Measurements from ENCODE around the gene TMEM254. TPM values are rescaled to one million over a fixed set of nuclear protein-coding genes. Genes with fewer than 3 reads are reported as not detected.
A peak's percentile ranks its signal among the peaks of the same experiment; 100 is the strongest.
"Not testable (repeated sequence)": the region's sequence is repeated elsewhere in the genome, so short reads cannot be mapped to it uniquely, and the experiment has no call there.

TMEM254 gene
- total and polyA plus RNA-seq, 2 experiments from 2014 or later, result 17.1 to 29.6 TPM

GRCh38 chr10:80081801-80082750 lies 3.6 kb downstream of the TMEM254 start:
- TF ChIP-seq CTCF (IDR thresholded peaks at IDR 0.05; ENCODE audit: poor library complexity), result no peak
- no peak for TF ChIP-seq EZH2 (IDR thresholded peaks at IDR 0.05; ENCODE audit: borderline replicate concordance)
- no peak for TF ChIP-seq EZH2phosphoT487 (IDR thresholded peaks at IDR 0.05; ENCODE audit: low read depth, severe bottlenecking, unreplicated experiment)
- no peaks in the 10 kb centered on the region for H3K4me1 ChIP-seq (ENCODE audit: insufficient read depth)
- WGBS (ENCODE audit: low lambda C conversion rate, missing lambda C conversion rate), result 32% methylated on average over 5 of the region's 5 CpGs
- H3K9me2 ChIP-seq (replicated peaks; ENCODE audit: insufficient read depth), result no peaks in the 10 kb centered on the region
- no peaks in the 10 kb centered on the region for H3K36me3 ChIP-seq (replicated peaks; ENCODE audit: insufficient read depth, low read depth)
- H3K27ac ChIP-seq, result peak overlapping the region; percentile 2
- peaks cover 12% of the 10 kb centered on the region for H3K79me2 ChIP-seq
- DNase-seq (ENCODE audit: low spot score), result peak; percentile 62
- H3K27me3 ChIP-seq, result no peaks in the 10 kb centered on the region
- no peak overlapping the region for H3K4me2 ChIP-seq
- H3K9me3 ChIP-seq (ENCODE audit: low read depth), result no peaks in the 10 kb centered on the region
- H2AFZ ChIP-seq, result no peak overlapping the region
- no peaks in the 10 kb centered on the region for H4K20me1 ChIP-seq (ENCODE audit: insufficient read depth, poor library complexity, severe bottlenecking)
- no peak overlapping the region for H3K4me3 ChIP-seq

- Histone ChIP-seq H3K9me2 (replicated peaks; ENCODE audit: insufficient read depth) (no peaks in the 10 kb centered on the region), H3K4me3 (no peak overlapping the region), H3K36me3 (replicated peaks; ENCODE audit: insufficient read depth, low read depth) (no peaks in the 10 kb centered on the region), H3K4me1 (ENCODE audit: insufficient read depth) (no peaks in the 10 kb centered on the region), H3K9me3 (ENCODE audit: low read depth) (no peaks in the 10 kb centered on the region), H3K79me2 (no peaks in the 10 kb centered on the region), H2AFZ (no peak overlapping the region), H3K27me3 (no peaks in the 10 kb centered on the region), H3K4me2 (no peak overlapping the region), H4K20me1 (ENCODE audit: insufficient read depth, poor library complexity, severe bottlenecking) (no peaks in the 10 kb centered on the region), H3K27ac (no peak overlapping the region)
- DNase-seq (ENCODE audit: low spot score), result no peak
- WGBS (ENCODE audit: low lambda C conversion rate, missing lambda C conversion rate), result 94% methylated on average over 2 of the region's 2 CpGs
- TF ChIP-seq CTCF (IDR thresholded peaks at IDR 0.05; ENCODE audit: poor library complexity), result no peak
- no peak for TF ChIP-seq EZH2 (IDR thresholded peaks at IDR 0.05; ENCODE audit: borderline replicate concordance)
- TF ChIP-seq EZH2phosphoT487 (IDR thresholded peaks at IDR 0.05; ENCODE audit: low read depth, severe bottlenecking, unreplicated experiment), result no peak
Observed at GRCh38 chr10:80090121-80090520, 11.7 kb downstream of the TMEM254 start.

GRCh38 chr10:80094231-80094630 lies 15.8 kb downstream of the TMEM254 start:
- no peak for TF ChIP-seq CTCF (IDR thresholded peaks at IDR 0.05; ENCODE audit: poor library complexity)
- TF ChIP-seq EZH2 (IDR thresholded peaks at IDR 0.05; ENCODE audit: borderline replicate concordance), result no peak
- no peak for TF ChIP-seq EZH2phosphoT487 (IDR thresholded peaks at IDR 0.05; ENCODE audit: low read depth, severe bottlenecking, unreplicated experiment)
- no peaks in the 10 kb centered on the region for H3K9me2 ChIP-seq (replicated peaks; ENCODE audit: insufficient read depth)
- H2AFZ ChIP-seq, result no peak overlapping the region
- H3K79me2 ChIP-seq, result no peaks in the 10 kb centered on the region
- H3K27ac ChIP-seq, result peak overlapping the region; percentile 37
- no peak overlapping the region for H3K4me3 ChIP-seq
- H3K4me1 ChIP-seq (ENCODE audit: insufficient read depth), result no peaks in the 10 kb centered on the region
- no peak for DNase-seq (ENCODE audit: low spot score)
- H3K36me3 ChIP-seq (replicated peaks; ENCODE audit: insufficient read depth, low read depth), result no peaks in the 10 kb centered on the region
- H3K4me2 ChIP-seq, result no peak overlapping the region
- H4K20me1 ChIP-seq (ENCODE audit: insufficient read depth, poor library complexity, severe bottlenecking), result no peaks in the 10 kb centered on the region
- no peaks in the 10 kb centered on the region for H3K9me3 ChIP-seq (ENCODE audit: low read depth)
- whole genome bisulfite sequencing (ENCODE audit: low lambda C conversion rate, missing lambda C conversion rate), result 66% methylated on average over 2 of the region's 2 CpGs
- H3K27me3 ChIP-seq, result no peaks in the 10 kb centered on the region

- H3K36me3 ChIP-seq (replicated peaks; ENCODE audit: insufficient read depth, low read depth); H3K9me2 ChIP-seq (replicated peaks; ENCODE audit: insufficient read depth); H3K27me3 ChIP-seq; H2AFZ ChIP-seq; H3K4me1 ChIP-seq (ENCODE audit: insufficient read depth); H3K4me3 ChIP-seq; H3K9me3 ChIP-seq (ENCODE audit: low read depth); H4K20me1 ChIP-seq (ENCODE audit: insufficient read depth, poor library complexity, severe bottlenecking); H3K27ac ChIP-seq; H3K4me2 ChIP-seq; DNase-seq (ENCODE audit: low spot score); H3K79me2 ChIP-seq: not testable (repeated sequence)
- WGBS (ENCODE audit: low lambda C conversion rate, missing lambda C conversion rate), result 89% methylated on average over 2 of the region's 2 CpGs
Observed at GRCh38 chr10:80098272-80098671, 19.8 kb downstream of the TMEM254 start.

DNA sequence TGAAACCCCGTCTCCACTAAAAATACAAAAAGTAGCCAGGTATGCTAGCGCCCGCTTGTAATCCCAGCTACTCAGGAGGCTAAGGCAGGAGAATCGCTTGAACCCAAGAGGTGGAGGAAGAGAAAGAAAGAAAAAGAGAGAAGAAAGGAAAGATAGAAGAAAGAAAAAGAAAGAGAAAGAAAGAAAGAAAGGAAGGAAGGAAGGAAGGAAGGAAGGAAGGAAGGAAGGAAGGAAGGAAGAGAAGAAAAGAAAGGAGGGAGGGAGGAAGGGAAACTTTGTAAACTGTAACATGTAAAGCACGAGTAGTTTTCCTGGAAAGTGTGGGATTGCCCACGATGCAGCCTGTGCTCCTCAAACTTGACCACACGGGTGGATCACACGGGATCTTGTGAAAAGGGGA lies 20.8 kb downstream of the TMEM254 start:
- not testable (repeated sequence) for H3K36me3 ChIP-seq (replicated peaks; ENCODE audit: insufficient read depth, low read depth); H3K9me2 ChIP-seq (replicated peaks; ENCODE audit: insufficient read depth); DNase-seq (ENCODE audit: low spot score); H2AFZ ChIP-seq; H3K4me1 ChIP-seq (ENCODE audit: insufficient read depth); H4K20me1 ChIP-seq (ENCODE audit: insufficient read depth, poor library complexity, severe bottlenecking); H3K9me3 ChIP-seq (ENCODE audit: low read depth); H3K27ac ChIP-seq; H3K79me2 ChIP-seq; H3K27me3 ChIP-seq; H3K4me2 ChIP-seq; H3K4me3 ChIP-seq
- 84% methylated on average over 8 of the region's 8 CpGs for WGBS (ENCODE audit: low lambda C conversion rate, missing lambda C conversion rate)

Measured in hepatocyte (in vitro differentiated cells).